SH-SY5Y (cell line): Measurements from ENCODE around the gene IFI35.

Experiments
- GATA2 ChIP-seq: IDR thresholded peaks from 2 replicates; pipeline ENCODE4 v1.6.1; 2011; ENCODE audit warnings: mild to moderate bottlenecking, low read depth, low read length
- GATA3 ChIP-seq: IDR thresholded peaks from 2 replicates; pipeline ENCODE4 v1.6.1; 2011; ENCODE audit warnings: low read depth, mild to moderate bottlenecking, low read length, moderate library complexity

The IFI35 gene

GRCh38 chr17:43051969-43052368 is 45.4 kb downstream of the IFI35 start:
- no peak for TF ChIP-seq GATA3
- TF ChIP-seq GATA2 = no peak

GRCh38 chr17:43056051-43056450 is 49.5 kb downstream of the IFI35 start:
- no peak for TF ChIP-seq GATA3
- no peak for TF ChIP-seq GATA2

- TF ChIP-seq GATA3 (no peak), GATA2 (no peak)
Measured at GRCh38 chr17:43062984-43063638, 56.5 kb downstream of the IFI35 start.
